Upper lobe of left lung (tissue), 4 donors: ENCODE data around the gene WDR5B.

Experiments
- EP300 ChIP-seq, 4 donors: sonication (generic); formaldehyde crosslinking; IDR thresholded peaks; one replicate each; pipeline ENCODE4 v1.5.1; 2017; ENCODE audit warnings: antibody characterized with exemption in 4 of 4, control low read depth in 2 of 4
- POLR2A ChIP-seq, 4 donors: fragments of 450-650 bp; IDR thresholded peaks; one replicate each; pipeline ENCODE4 v1.5.1; 2016 to 2017; ENCODE audit warnings: antibody characterized with exemption in 4 of 4, mild to moderate bottlenecking in 2 of 4
- POLR2AphosphoS5 ChIP-seq, 2 donors: sonication (generic); formaldehyde crosslinking; IDR thresholded peaks; one replicate each; pipeline ENCODE4 v1.5.1; 2017; ENCODE audit warnings: antibody characterized with exemption in 2 of 2
- TF ChIP-seq, protein P1 (sequence below), 6 experiments: fragments of 450-650 bp in 4 of 6; fragments of 200-600 bp in 2 of 6; sonication (generic) in 2 of 6; IDR thresholded peaks; one replicate each; pipeline ENCODE4 v1.5.1; 2016 to 2019; ENCODE audit warnings: antibody characterized with exemption in 6 of 6

DNA sequence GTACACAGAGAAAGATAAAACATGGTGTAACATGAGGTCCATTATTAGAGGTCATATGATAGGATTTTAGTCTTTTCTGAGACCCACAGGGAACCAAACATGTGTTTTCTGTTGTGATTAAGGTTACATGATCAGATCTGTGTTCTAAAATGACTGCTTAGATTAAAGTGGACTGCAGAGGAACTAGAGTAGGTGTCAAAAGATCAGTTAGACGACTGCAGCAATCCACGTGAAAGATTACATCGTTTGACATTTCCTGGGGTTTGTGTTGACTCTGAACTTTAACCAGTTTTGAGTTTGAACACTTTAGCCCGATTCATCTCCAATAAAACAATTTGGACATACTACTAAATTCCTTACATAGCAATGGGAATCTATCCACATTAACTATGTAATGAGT lies 37.9 kb downstream of the WDR5B start:
- TF ChIP-seq POLR2AphosphoS5 (IDR thresholded peaks at IDR 0.05) (no peak), POLR2A (IDR thresholded peaks at IDR 0.05) (no peak), EP300 (IDR thresholded peaks at IDR 0.05) (no peak)
- TF ChIP-seq, protein P1, sequence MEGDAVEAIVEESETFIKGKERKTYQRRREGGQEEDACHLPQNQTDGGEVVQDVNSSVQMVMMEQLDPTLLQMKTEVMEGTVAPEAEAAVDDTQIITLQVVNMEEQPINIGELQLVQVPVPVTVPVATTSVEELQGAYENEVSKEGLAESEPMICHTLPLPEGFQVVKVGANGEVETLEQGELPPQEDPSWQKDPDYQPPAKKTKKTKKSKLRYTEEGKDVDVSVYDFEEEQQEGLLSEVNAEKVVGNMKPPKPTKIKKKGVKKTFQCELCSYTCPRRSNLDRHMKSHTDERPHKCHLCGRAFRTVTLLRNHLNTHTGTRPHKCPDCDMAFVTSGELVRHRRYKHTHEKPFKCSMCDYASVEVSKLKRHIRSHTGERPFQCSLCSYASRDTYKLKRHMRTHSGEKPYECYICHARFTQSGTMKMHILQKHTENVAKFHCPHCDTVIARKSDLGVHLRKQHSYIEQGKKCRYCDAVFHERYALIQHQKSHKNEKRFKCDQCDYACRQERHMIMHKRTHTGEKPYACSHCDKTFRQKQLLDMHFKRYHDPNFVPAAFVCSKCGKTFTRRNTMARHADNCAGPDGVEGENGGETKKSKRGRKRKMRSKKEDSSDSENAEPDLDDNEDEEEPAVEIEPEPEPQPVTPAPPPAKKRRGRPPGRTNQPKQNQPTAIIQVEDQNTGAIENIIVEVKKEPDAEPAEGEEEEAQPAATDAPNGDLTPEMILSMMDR (IDR thresholded peaks at IDR 0.05) = no peak
